DOHH2 (cell line): ENCODE data around the gene ARF6.

Source experiments
- CTCF ChIP-seq: fragments of 200-600 bp; sonication (generic); IDR thresholded peaks from one replicate; pipeline ENCODE4 v1.5.1; 2014; ENCODE audit warnings: antibody characterized with exemption, mild to moderate bottlenecking, low read depth, low read length; ENCODE audit not compliant: poor library complexity, severe bottlenecking
- EZH2phosphoT487 ChIP-seq: fragments of 200-600 bp; sonication (generic); IDR thresholded peaks from 2 replicates; pipeline ENCODE4 v1.6.1; 2017; ENCODE audit warnings: borderline replicate concordance, mild to moderate bottlenecking, antibody characterized with exemption, low read length, moderate library complexity, mixed read lengths

GRCh38 chr14:49924852-49925251, 32.0 kb downstream of the ARF6 start:
- TF ChIP-seq CTCF (no peak), EZH2phosphoT487 (no peak)
